HEK293T (cell line): ENCODE measurements around the gene RIMBP2.

Experiments used
- L3MBTL2 ChIP-seq: fragments of 450-650 bp; conservative IDR thresholded peaks from 2 replicates; pipeline ENCODE4 v1.6.1; 2016; ENCODE audit warnings: mild to moderate bottlenecking
- SUZ12 ChIP-seq: fragments of 450-650 bp; IDR thresholded peaks from 2 replicates; pipeline ENCODE4 v1.6.1; 2016; ENCODE audit warnings: mild to moderate bottlenecking

GRCh38 chr12:130482448-130482847, 233.7 kb downstream of the RIMBP2 start:
- TF ChIP-seq L3MBTL2 (no peak), SUZ12 (no peak)
